HepG2 (cell line): ENCODE results near the gene PSMB1. TPM values are rescaled to one million over a fixed set of nuclear protein-coding genes. Genes with fewer than 3 reads are reported as not detected.

Experiments used
- FOXA1 ChIP-seq, 2 experiments: fragments of 450-650 bp in 1 of 2; sonication (generic) in 1 of 2; formaldehyde crosslinking in 1 of 2; IDR thresholded peaks; 2 replicates each; pipeline versions ENCODE4 v1.4.0 to v1.6.1; 2016 to 2020; ENCODE audit warnings: missing genetic modification reagents in 1 of 2
- HMGXB4 ChIP-seq, 2 experiments: sonication (generic) in 1 of 2; formaldehyde crosslinking in 1 of 2; IDR thresholded peaks; 2 replicates each; pipeline versions ENCODE4 v1.4.0 to v1.6.1; 2018 to 2020; ENCODE audit warnings: missing genetic modification reagents in 2 of 2, borderline replicate concordance in 1 of 2, low read depth in 1 of 2, mild to moderate bottlenecking in 1 of 2, missing biosample characterization in 1 of 2
- HNF4A ChIP-seq: sonication (generic); formaldehyde crosslinking; IDR thresholded peaks from 2 replicates; pipeline ENCODE4 v1.4.0; 2020; ENCODE audit warnings: missing genetic modification reagents
- KDM5B ChIP-seq: sonication (generic); formaldehyde crosslinking; IDR thresholded peaks from 2 replicates; pipeline ENCODE4 v1.4.0; 2020; ENCODE audit warnings: missing genetic modification reagents, mild to moderate bottlenecking, borderline replicate concordance
- MYNN ChIP-seq: sonication (generic); formaldehyde crosslinking; IDR thresholded peaks from 2 replicates; pipeline ENCODE4 v1.4.0; 2020; ENCODE audit warnings: mild to moderate bottlenecking, low read depth, missing genetic modification reagents
- POGZ ChIP-seq: sonication (generic); formaldehyde crosslinking; IDR thresholded peaks from 2 replicates; pipeline ENCODE4 v1.4.0; 2020; ENCODE audit warnings: mild to moderate bottlenecking, missing genetic modification reagents
- SCMH1 ChIP-seq: sonication (generic); formaldehyde crosslinking; IDR thresholded peaks from 2 replicates; pipeline ENCODE4 v1.9.0; 2021; ENCODE audit warnings: missing genetic modification reagents, mild to moderate bottlenecking, borderline replicate concordance
- SMYD3 ChIP-seq: sonication (generic); formaldehyde crosslinking; IDR thresholded peaks from 2 replicates; pipeline ENCODE4 v1.8.1; 2023; ENCODE audit warnings: mild to moderate bottlenecking, missing genetic modification reagents
- STAT5B ChIP-seq: sonication (generic); formaldehyde crosslinking; IDR thresholded peaks from 2 replicates; pipeline ENCODE4 v1.4.0; 2020; ENCODE audit warnings: missing genetic modification reagents
- TBL1XR1 ChIP-seq: fragments of 150-350 bp; IDR thresholded peaks from 2 replicates; pipeline ENCODE4 v1.6.1; 2014; ENCODE audit warnings: borderline replicate concordance, low read length; ENCODE audit not compliant: partially characterized antibody
- THAP8 ChIP-seq: sonication (generic); formaldehyde crosslinking; IDR thresholded peaks from 2 replicates; pipeline ENCODE4 v1.5.1; 2020; ENCODE audit warnings: missing genetic modification reagents, mild to moderate bottlenecking, borderline replicate concordance
- ZMYM4 ChIP-seq: sonication (generic); formaldehyde crosslinking; IDR thresholded peaks from 2 replicates; pipeline ENCODE4 v1.8.1; 2023; ENCODE audit warnings: mild to moderate bottlenecking, missing genetic modification reagents
- ZNF160 ChIP-seq: sonication (generic); formaldehyde crosslinking; IDR thresholded peaks from 2 replicates; pipeline ENCODE4 v1.8.0; 2022; ENCODE audit warnings: mild to moderate bottlenecking, inconsistent platforms, missing genetic modification reagents
- ZNF232 ChIP-seq: sonication (generic); formaldehyde crosslinking; IDR thresholded peaks from 2 replicates; pipeline ENCODE4 v1.4.0; 2020; ENCODE audit warnings: missing genetic modification reagents, borderline replicate concordance
- ZNF274 ChIP-seq: sonication (generic); formaldehyde crosslinking; IDR thresholded peaks from 2 replicates; pipeline ENCODE4 v1.5.1; 2020; ENCODE audit warnings: mild to moderate bottlenecking, missing genetic modification reagents
- ZNF407 ChIP-seq: sonication (generic); formaldehyde crosslinking; IDR thresholded peaks from one replicate; pipeline ENCODE4 v1.5.1; 2020; ENCODE audit warnings: mild to moderate bottlenecking, missing genetic modification reagents; ENCODE audit errors: not compliant biosample characterization
- polyA plus RNA-seq, 8 experiments: library from polyadenylated mRNA; depleted of rRNA in 3 of 8; stranded (reverse) in 7 of 8; unstranded in 1 of 8; fragments of >200 nt; fragmentation: Illumina TruSeq in 4 of 8; extraction: Trizol in 4 of 8; gene quantifications; 2 replicates each; pipeline versions ENCODE4 v1.2.1 to v1.2.3, GENCODE V29; 2011 to 2016; ENCODE audit warnings: low read depth in 4 of 8, missing spikeins in 1 of 8, mixed read lengths in 1 of 8; ENCODE audit not compliant: insufficient read depth in 1 of 8
- total RNA-seq, 5 experiments: library from RNA; depleted of rRNA; stranded (reverse); fragments of >200 nt; fragmentation: Illumina TruSeq; extraction: Trizol; gene quantifications; 2 replicates each; pipeline ENCODE4 v1.2.3, GENCODE V29; 2016; ENCODE audit warnings: low read depth in 1 of 5

Gene PSMB1
- total and polyA plus RNA-seq, 2 of the 13 experiments (the other 11 are each of a cell fraction or from before 2014, with no cell fraction given): 528 to 592 TPM

- peak; percentile 92 for TF ChIP-seq ZNF407 (CRISPR knock-in tag)
- TF ChIP-seq ZMYM4 (CRISPR knock-in tag): peak; percentile 93
- TF ChIP-seq THAP8 (CRISPR knock-in tag): no peak
- peak; percentile 88; the same call in 1 of the 2 replicates for TF ChIP-seq ZNF232
- TF ChIP-seq HNF4A: peak; percentile 92
- TF ChIP-seq HMGXB4 (CRISPR knock-in tag; IDR thresholded peaks at IDR 0.05; ENCODE audit: borderline replicate concordance in 1 of 2, low read depth in 1 of 2): peak; percentile 86 to 90
- TF ChIP-seq ZNF274: peak; percentile 75; the same call in 1 of the 2 replicates
- no peak for TF ChIP-seq SMYD3 (CRISPR knock-in tag)
- TF ChIP-seq ZNF160 (CRISPR knock-in tag): no peak
- no peak for TF ChIP-seq FOXA1 (IDR thresholded peaks at IDR 0.05)
- TF ChIP-seq FOXA1 (CRISPR knock-in tag; IDR thresholded peaks at IDR 0.05): 0 out of 2 replicates have a peak, but pooled peaks have one; percentile 36
- peak; percentile 68; the same call in 1 of the 2 replicates for TF ChIP-seq KDM5B (CRISPR knock-in tag)
- no peak for TF ChIP-seq STAT5B (CRISPR knock-in tag)
- TF ChIP-seq SCMH1 (CRISPR knock-in tag): no peak
- peak; percentile 92 for TF ChIP-seq POGZ (CRISPR knock-in tag)
- no peak for TF ChIP-seq MYNN (CRISPR knock-in tag)
- no peak for TF ChIP-seq TBL1XR1
Measured at GRCh38 chr6:170554013-170554795, 1.1 kb upstream of the PSMB1 start, which contains the start of gene TBP (continued).
